Fibroblast of skin of back (primary cell): ENCODE data around the gene TTF2.

Experiments used
- DNase-seq: peaks from one replicate; pipeline ENCODE4 v3.0.0-alpha.2; 2013

Gene TTF2

GRCh38 chr1:117046781-117047180, 13.3 kb upstream of the TTF2 start:
- DNase-seq, result no peak

- no peak for DNase-seq
Measured at GRCh38 chr1:117047271-117047670, 12.9 kb upstream of the TTF2 start.

- no peak for DNase-seq
Measured at GRCh38 chr1:117049857-117050256, 10.3 kb upstream of the TTF2 start.

- DNase-seq, result no peak
Measured at GRCh38 chr1:117051224-117052064, 8.7 kb upstream of the TTF2 start.

GRCh38 chr1:117054068-117054467, 6.1 kb upstream of the TTF2 start:
- no peak for DNase-seq

- no peak for DNase-seq
Measured at GRCh38 chr1:117058810-117059209, 1.3 kb upstream of the TTF2 start.

GRCh38 chr1:117059334-117059677, 820 bp upstream of the TTF2 start:
- no peak for DNase-seq

GRCh38 chr1:117060441-117061317, 553 bp downstream of the TTF2 start:
- peak; percentile 56 for DNase-seq

- peak; percentile 69 for DNase-seq
Measured at GRCh38 chr1:117061986-117062415, 1.9 kb downstream of the TTF2 start.

GRCh38 chr1:117066367-117066766, 6.2 kb downstream of the TTF2 start:
- no peak for DNase-seq

- DNase-seq, result peak; percentile 57
Measured at GRCh38 chr1:117067533-117068370, 7.6 kb downstream of the TTF2 start.

GRCh38 chr1:117068580-117068979, 8.5 kb downstream of the TTF2 start:
- DNase-seq, result no peak

GRCh38 chr1:117069220-117069844, 9.2 kb downstream of the TTF2 start:
- no peak for DNase-seq

- peak; percentile 81 for DNase-seq
Measured at GRCh38 chr1:117070124-117070523, 10.0 kb downstream of the TTF2 start.

GRCh38 chr1:117076648-117077047, 16.5 kb downstream of the TTF2 start:
- DNase-seq, result no peak

GRCh38 chr1:117077267-117077666, 17.1 kb downstream of the TTF2 start:
- peak; percentile 84 for DNase-seq

GRCh38 chr1:117079737-117080136, 19.6 kb downstream of the TTF2 start:
- DNase-seq, result no peak

- no peak for DNase-seq
Measured at GRCh38 chr1:117084231-117084630, 24.1 kb downstream of the TTF2 start.

- DNase-seq, result no peak
Measured at GRCh38 chr1:117087686-117088085, 27.6 kb downstream of the TTF2 start.

- no peak for DNase-seq
Measured at GRCh38 chr1:117089996-117090395, 29.9 kb downstream of the TTF2 start.

- no peak for DNase-seq
Measured at GRCh38 chr1:117092594-117092993, 32.5 kb downstream of the TTF2 start.

GRCh38 chr1:117093091-117093534, 33.0 kb downstream of the TTF2 start:
- peak; percentile 98 for DNase-seq
